ENCODE data around the gene ZNF791.
A peak's percentile ranks its signal among the peaks of the same experiment; 100 is the strongest.
"Not testable (repeated sequence)": the region's sequence is repeated elsewhere in the genome, so short reads cannot be mapped to it uniquely, and the experiment has no call there.

ZNF791 gene

DNA sequence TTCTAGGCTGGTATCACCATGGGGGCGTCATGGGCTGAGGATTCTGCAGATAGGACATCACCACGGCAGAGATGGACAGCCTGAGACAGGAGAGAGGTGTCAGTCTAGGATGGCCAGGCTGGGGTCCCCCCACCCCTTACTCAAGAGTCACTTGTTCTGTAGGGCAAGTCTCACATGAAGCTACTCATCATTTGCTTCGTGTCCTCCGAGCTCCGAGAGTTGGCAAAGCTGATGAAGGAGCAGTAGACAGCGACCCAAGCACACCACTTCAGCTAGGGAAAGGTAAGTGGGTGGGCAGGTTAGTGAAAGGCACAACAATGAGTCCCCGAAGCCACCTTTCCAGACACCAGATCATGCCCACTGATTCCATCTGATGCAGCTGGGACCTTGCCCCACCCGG is 57.6 kb downstream of the ZNF791 start:
- DNase-seq = no peak

DNA sequence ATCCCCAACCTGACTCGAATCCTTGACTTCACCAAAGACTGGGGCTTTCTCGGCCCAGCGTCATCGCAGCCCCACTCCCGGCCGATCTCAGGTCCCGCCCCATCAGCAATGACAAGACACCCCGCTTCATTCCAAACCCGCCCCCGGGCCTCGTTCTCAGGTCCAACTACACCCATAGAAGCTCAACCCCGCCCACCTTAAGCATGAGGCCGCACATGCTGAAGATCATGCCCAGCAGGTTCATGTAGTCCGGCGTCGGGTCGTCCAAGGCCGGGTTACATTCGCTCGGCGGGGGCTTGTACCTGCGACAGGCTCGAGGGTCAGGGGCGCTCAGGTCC is 58.2 kb downstream of the ZNF791 start:
- peak; percentile 71 for DNase-seq

DNA sequence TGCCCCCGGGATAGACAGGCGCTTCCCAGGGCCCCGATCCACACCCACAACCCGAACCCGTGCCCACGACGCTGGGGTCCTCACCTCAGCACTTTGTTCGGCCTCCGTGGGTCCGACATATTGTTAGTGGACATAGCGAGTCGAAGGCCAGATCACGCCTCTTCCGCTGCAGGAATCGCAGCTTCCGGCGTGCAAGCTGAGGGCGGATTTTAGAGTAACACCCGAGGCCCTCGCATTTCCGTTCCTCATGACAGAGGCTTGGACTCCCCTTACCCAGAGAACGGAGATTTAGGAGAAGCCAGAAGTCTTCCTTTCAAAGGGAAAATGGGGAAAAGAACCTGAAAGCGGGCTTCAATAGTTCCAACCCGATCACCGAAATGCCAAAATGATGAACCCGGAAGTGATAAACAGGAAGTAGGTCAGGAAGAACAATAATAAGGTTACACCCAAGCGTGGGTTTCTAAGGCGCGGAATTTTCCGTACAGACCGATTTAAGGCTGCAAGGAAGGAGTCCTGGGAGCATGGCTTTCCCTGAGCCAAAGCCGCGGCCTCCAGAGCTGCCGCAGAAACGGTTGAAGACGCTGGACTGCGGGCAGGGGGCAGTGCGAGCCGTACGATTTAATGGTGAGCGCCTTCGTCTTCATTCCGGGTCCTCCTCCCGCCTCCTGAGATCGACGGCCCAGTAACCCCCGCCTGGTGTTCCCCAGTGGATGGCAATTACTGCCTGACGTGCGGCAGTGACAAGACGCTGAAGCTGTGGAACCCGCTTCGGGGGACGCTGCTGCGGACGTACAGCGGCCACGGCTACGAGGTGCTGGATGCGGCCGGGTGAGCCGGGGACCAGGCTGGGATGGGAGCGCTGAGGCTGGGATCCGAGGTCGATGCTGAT is 58.8 kb downstream of the ZNF791 start:
- DNase-seq = peak; percentile 80

DNA sequence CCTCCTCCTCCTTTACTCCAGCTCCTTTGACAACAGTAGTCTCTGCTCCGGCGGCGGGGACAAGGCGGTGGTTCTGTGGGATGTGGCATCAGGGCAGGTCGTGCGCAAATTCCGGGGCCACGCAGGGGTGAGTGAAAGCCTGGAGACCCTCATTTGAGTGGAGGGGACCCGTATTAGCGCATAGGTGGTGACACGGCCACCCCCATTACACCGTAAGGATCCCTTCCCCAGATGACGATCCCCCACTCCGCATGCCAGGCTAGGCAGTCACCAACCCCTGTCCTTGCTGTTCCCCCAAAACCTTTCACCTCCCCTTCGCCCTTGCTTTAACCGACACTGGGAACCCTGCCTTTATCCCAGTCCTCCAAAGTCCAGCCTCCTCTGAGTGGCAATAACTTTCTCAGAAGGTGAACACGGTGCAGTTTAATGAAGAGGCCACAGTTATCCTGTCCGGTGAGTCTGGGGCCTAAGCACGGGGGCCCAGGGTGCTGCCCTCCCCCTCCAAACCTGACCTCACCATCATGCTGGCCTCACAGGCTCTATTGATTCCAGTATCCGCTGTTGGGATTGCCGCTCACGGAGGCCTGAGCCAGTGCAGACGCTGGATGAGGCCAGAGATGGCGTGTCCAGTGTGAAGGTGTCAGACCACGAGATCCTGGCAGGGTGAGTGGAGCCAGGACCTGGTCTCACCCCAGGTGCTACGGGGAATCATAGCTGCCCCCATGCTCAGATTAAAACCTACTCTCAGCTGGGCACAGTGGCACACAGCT is 59.6 kb downstream of the ZNF791 start:
- no peak for DNase-seq

DNA sequence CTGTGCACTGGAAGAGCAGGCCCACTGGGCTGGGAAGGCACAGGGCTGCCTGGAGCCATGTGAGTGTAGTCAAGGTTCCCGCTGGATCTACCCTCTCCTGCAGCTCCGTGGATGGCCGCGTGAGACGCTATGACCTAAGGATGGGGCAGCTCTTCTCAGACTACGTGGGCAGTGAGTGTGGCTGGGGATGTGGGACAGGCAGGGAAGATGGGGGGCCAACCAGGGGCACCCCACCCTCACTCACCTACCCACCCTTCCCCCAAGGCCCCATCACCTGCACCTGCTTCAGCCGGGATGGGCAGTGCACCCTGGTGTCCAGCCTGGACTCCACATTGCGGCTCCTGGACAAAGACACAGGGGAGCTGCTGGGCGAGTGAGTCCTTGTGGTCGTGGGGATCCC is 62.0 kb downstream of the ZNF791 start:
- no peak for DNase-seq

DNA sequence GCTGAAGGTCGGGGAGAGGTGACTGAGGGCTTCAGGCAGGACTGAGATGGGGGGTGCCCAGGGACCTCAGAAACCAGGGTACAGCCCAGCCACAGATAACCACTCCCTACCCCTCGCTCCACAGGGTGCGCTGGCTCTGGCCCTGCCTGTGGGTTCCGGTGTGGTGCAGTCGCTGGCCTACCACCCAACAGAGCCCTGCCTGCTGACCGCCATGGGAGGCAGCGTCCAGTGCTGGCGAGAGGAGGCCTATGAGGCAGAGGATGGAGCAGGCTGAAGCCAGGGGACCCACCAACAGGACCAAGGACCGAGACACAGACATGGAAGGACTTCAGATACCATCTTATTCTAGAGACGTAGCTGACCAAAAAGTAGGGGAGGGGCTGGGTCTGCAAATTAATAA is 64.7 kb downstream of the ZNF791 start:
- DNase-seq = no peak

DNA sequence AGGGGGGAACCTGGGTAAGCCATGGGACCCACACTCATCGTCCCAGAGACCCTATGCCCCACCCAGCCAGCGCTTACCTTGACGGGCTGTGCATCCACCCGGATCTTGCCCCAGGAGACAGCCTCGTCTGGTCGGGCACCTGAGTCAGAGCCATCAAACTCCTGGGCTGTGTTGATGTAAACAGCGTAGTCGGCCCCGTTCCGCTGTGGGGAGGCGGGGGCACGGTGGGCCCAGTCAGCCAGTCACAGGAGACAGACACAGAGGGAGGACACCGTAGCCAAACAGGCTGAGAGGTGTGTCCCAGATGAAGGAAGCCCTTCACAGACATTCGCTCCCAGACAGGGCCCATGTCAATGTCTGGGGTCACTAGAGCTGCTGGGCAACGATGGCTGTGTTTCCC is 65.2 kb downstream of the ZNF791 start:
- no peak for DNase-seq

DNA sequence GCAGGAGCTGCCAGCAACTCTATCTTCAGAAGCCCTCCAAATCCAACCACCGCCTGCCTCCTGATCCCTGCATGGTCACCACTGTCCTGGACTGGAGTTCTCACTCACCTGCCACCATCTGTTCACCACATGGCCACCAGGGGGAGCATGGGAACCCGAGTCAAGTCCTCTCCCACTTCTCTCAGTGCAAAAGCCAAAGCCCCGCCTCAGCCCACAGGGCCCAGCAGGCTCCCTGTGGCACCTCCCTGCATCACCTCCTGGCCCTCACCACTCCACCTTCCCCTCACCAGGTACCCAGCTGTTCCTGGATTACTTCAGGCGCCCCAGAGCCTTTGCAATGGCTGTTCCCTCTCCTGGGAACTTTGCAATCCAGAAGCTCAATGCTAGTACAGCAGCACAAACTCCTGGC is 65.7 kb downstream of the ZNF791 start:
- DNase-seq = peak; percentile 83

DNA sequence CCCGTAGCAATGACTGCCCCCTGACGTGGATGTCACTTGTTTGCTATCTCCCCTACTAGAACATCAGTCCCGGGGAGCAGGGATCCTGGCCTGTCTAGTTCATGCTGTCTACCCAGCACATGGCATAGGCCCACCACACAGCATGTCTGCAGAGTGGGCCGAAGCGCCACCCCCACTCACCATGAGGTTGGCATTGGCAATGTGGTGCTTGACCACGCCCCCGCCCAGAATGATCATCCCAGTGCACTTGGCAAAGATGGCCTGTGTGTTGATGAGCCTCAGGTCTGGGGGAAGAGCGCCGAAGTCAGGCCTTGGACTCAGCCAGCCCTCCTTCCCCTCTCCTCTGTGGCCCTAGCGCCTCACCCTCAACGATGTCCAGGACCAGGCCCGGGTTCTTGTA is 66.2 kb downstream of the ZNF791 start:
- no peak for DNase-seq

DNA sequence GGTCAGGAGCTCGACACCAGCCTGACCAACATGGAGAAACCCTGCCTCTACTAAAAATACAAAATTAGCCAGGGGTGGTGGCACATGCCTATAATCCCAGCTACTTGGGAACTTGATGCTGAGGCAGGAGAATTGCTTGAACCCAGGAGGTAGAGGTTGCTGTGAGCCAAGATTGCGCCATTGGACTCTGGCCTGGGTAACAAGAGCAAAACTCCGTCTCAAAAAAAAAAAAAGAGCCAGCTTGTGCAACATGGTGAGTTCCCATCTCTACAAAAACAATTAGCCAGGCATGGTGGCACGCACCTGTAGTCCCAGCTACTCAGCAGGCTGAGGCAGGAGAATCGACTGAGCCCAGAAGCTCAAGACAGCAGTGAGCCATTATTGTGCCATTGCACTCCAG is 67.3 kb downstream of the ZNF791 start:
- not testable (repeated sequence) for DNase-seq

DNA sequence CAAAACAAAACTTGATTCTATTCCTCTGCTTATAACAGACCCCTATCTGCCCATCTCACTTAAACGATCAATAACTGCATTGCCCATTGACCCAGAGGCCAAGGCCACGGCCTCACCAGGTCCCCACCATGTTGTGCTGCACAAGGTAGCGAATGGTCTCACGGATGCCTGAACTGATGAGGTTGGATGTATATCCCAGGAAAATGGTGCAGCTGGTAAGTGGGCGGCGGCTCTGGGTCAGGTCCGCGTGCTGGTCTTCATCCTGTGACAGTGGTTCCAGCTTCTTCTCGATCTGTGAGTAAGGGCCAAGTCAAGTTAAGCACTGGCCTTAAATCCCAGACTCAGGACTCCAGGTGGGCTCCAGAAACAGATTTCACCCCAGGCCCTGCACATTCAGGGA is 69.3 kb downstream of the ZNF791 start:
- no peak for DNase-seq

DNA sequence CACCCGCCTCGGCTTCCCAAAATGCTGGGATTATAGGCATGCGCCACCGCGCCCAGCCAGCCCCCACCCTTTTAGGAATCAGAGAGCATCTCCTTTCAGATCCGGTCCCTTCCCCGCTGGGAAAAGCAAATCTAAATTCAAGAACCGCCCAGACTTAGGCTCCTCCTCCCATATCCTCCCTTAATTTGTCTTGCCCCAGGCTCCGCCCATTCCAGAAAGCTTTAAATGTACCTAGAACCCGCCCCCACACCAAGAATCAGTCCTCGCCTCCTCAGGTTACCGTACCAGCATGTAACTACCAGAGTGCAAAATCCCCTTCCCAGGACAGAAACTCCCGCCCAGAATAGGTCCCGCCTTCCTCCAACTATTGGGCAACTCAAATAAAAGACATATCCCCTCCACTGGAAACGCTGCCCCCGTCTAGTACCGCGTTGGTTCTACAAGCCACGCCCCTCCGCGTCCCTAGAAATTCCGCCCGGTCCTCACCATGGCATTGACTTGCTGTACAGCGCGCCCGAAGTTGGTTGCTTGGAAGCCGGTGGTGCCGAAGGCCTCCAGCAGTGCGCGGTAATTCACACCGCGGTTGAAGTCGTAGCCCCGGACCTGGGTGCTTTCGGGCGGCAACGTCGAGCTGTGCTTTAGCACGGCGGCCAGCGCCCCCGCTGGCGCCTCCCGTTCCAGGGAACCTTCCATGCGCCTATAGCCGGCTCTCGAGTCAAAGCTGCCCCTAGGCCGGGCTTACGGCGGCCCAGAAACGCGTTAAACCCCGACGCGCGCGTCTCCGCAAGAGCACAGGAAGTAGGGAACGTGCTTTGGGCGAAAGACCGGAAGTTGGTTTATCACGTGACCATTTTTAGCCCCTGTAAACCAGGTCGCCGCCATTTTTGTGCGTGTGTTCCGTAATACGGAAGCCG is 70.6 kb downstream of the ZNF791 start, which contains the start of gene DHPS:
Gene DHPS, minus strand, starts transcription at position 807 of the 914 bp plus-strand sequence. Its CDS starts 114 bp downstream, at position 693.
- peak; percentile 79 for DNase-seq

All from activated T-cell treated with anti-CD3 and anti-CD28 coated beads, Interleukin-2, amount 50 U/mL, for 1 hour (primary cell).